SK-N-SH treated with all-trans-retinoic acid at 6 μM for 48 hours (cell line): ENCODE measurements around the gene BPIFA1.

ENCODE experiments used
- CREB5 ChIP-seq: fragments of 250-450 bp; sonication (Bioruptor Pico); IDR thresholded peaks from 2 replicates; pipeline ENCODE4 v1.5.1; 2020; ENCODE audit warnings: low read depth, mild to moderate bottlenecking, moderate library complexity
- PATZ1 ChIP-seq: fragments of 250-450 bp; sonication (Bioruptor Pico); IDR thresholded peaks from 2 replicates; pipeline ENCODE4 v1.8.0; 2020; ENCODE audit warnings: mild to moderate bottlenecking, moderate library complexity, borderline replicate concordance
- TOX ChIP-seq: fragments of 250-450 bp; sonication (Bioruptor Pico); IDR thresholded peaks from 2 replicates; pipeline ENCODE4 v1.8.0; 2021; ENCODE audit warnings: mild to moderate bottlenecking, moderate library complexity, borderline replicate concordance
- ZFP30 ChIP-seq: fragments of 450-650 bp; formaldehyde crosslinking; IDR thresholded peaks from 2 replicates; pipeline ENCODE4 v1.5.0; 2022; ENCODE audit warnings: mild to moderate bottlenecking, moderate library complexity
- TF ChIP-seq, protein P1 (sequence below): fragments of 250-450 bp; sonication (Bioruptor Pico); IDR thresholded peaks from 2 replicates; pipeline ENCODE4 v1.5.1; 2021; ENCODE audit warnings: mild to moderate bottlenecking, moderate library complexity

DNA sequence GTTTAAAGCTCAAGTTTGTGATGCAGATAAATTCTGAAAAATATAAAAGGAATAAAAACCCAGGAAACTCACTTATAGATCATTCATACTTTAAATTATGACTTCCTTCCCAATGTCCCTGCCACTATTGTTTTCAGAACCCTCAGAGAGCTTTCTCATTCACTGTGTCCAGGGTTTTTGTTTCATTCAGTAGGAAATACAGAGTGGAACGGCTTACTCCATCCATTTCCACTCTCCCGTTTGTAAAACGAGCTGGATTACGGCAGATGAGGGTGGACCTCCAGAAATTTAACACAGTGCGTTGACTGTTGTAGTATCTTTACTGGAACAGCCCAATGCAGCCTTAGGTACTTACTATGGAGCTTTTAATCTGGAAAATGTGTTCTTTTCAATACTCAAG lies 23.6 kb downstream of the BPIFA1 start:
- TF ChIP-seq CREB5 (CRISPR knock-in tag), result no peak
- TF ChIP-seq, protein P1, sequence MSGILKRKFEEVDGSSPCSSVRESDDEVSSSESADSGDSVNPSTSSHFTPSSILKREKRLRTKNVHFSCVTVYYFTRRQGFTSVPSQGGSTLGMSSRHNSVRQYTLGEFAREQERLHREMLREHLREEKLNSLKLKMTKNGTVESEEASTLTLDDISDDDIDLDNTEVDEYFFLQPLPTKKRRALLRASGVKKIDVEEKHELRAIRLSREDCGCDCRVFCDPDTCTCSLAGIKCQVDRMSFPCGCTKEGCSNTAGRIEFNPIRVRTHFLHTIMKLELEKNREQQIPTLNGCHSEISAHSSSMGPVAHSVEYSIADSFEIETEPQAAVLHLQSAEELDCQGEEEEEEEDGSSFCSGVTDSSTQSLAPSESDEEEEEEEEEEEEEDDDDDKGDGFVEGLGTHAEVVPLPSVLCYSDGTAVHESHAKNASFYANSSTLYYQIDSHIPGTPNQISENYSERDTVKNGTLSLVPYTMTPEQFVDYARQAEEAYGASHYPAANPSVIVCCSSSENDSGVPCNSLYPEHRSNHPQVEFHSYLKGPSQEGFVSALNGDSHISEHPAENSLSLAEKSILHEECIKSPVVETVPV (CRISPR knock-in tag), result no peak
- no peak for TF ChIP-seq PATZ1 (CRISPR knock-in tag)
- TF ChIP-seq TOX, result no peak
- no peak for TF ChIP-seq ZFP30 (CRISPR knock-in tag)
